HUES6 (cell line): Measurements from ENCODE around the gene TLCD3A.
"Not testable (repeated sequence)": the region's sequence is repeated elsewhere in the genome, so short reads cannot be mapped to it uniquely, and the experiment has no call there.

ENCODE experiments used
- H3K27ac ChIP-seq: 2 replicates; pipeline ENCODE4 v1.7.0; 2013; ENCODE audit warnings: low read depth, mild to moderate bottlenecking, low read length, inconsistent platforms
- H3K27me3 ChIP-seq: 2 replicates; pipeline ENCODE4 v1.6.1; 2013; ENCODE audit warnings: low read length; ENCODE audit not compliant: control insufficient read depth, insufficient read depth
- H3K36me3 ChIP-seq: 2 replicates; pipeline ENCODE4 v1.6.1; 2013; ENCODE audit warnings: low read length; ENCODE audit not compliant: control insufficient read depth, insufficient read depth
- H3K4me1 ChIP-seq: 2 replicates; pipeline ENCODE4 v1.6.1; 2013; ENCODE audit warnings: low read length; ENCODE audit not compliant: control insufficient read depth, insufficient read depth
- H3K4me3 ChIP-seq: 2 replicates; pipeline ENCODE4 v1.5.1; 2013; ENCODE audit warnings: low read depth, low read length
- H3K9ac ChIP-seq: one replicate; pipeline ENCODE4 v1.6.1; 2013; ENCODE audit warnings: mild to moderate bottlenecking, low read length
- H3K9me3 ChIP-seq: 2 replicates; pipeline ENCODE4 v1.6.1; 2013; ENCODE audit warnings: low read depth, low read length; ENCODE audit not compliant: control insufficient read depth, insufficient read depth

The TLCD3A gene

GRCh38 chr17:693791-694638 is 38.4 kb upstream of the TLCD3A start:
- Histone ChIP-seq H3K9ac (no peak overlapping the region), H3K9me3 (no peaks in the 10 kb centered on the region), H3K36me3 (peaks cover 50% of the 10 kb centered on the region), H3K4me3 (no peak overlapping the region), H3K4me1 (peaks cover 7% of the 10 kb centered on the region; the same call in 1 of the 2 replicates), H3K27ac (no peak overlapping the region), H3K27me3 (no peaks in the 10 kb centered on the region)

- H3K9me3 ChIP-seq: no peaks in the 10 kb centered on the region
- peaks cover 43% of the 10 kb centered on the region for H3K36me3 ChIP-seq
- no peak overlapping the region for H3K4me3 ChIP-seq
- no peaks in the 10 kb centered on the region for H3K4me1 ChIP-seq
- H3K27ac ChIP-seq: no peak overlapping the region
- H3K9ac ChIP-seq: no peak overlapping the region
- no peaks in the 10 kb centered on the region for H3K27me3 ChIP-seq
Observed at GRCh38 chr17:696369-696768, 36.0 kb upstream of the TLCD3A start.

- Histone ChIP-seq H3K4me3 (no peak overlapping the region), H3K4me1 (no peaks in the 10 kb centered on the region), H3K27ac (no peak overlapping the region), H3K27me3 (no peaks in the 10 kb centered on the region), H3K9me3 (no peaks in the 10 kb centered on the region), H3K36me3 (peaks cover 39% of the 10 kb centered on the region), H3K9ac (no peak overlapping the region)
Observed at GRCh38 chr17:697682-698081, 34.7 kb upstream of the TLCD3A start.

- H3K4me3 ChIP-seq, H3K27ac ChIP-seq, H3K4me1 ChIP-seq, H3K9me3 ChIP-seq, H3K9ac ChIP-seq, H3K27me3 ChIP-seq: not testable (repeated sequence)
- H3K36me3 ChIP-seq: peaks cover 39% of the 10 kb centered on the region
Observed at GRCh38 chr17:698096-698495, 34.3 kb upstream of the TLCD3A start.

- Histone ChIP-seq H3K36me3 (peaks cover 33% of the 10 kb centered on the region), H3K4me3 (no peak overlapping the region), H3K9me3 (no peaks in the 10 kb centered on the region), H3K9ac (no peak overlapping the region), H3K27ac (no peak overlapping the region), H3K27me3 (no peaks in the 10 kb centered on the region), H3K4me1 (no peaks in the 10 kb centered on the region)
Observed at GRCh38 chr17:699345-699744, 33.1 kb upstream of the TLCD3A start.

- Histone ChIP-seq H3K36me3 (peaks cover 22% of the 10 kb centered on the region), H3K27me3 (no peaks in the 10 kb centered on the region), H3K9me3 (no peaks in the 10 kb centered on the region), H3K4me3 (no peak overlapping the region), H3K27ac (no peak overlapping the region), H3K4me1 (no peaks in the 10 kb centered on the region), H3K9ac (no peak overlapping the region)
Observed at GRCh38 chr17:700504-701094, 31.8 kb upstream of the TLCD3A start.

- H3K27me3 ChIP-seq: no peaks in the 10 kb centered on the region
- H3K27ac ChIP-seq: no peak overlapping the region
- peaks cover 20% of the 10 kb centered on the region for H3K36me3 ChIP-seq
- H3K9ac ChIP-seq: no peak overlapping the region
- H3K4me1 ChIP-seq: no peaks in the 10 kb centered on the region
- H3K4me3 ChIP-seq: no peak overlapping the region
- no peaks in the 10 kb centered on the region for H3K9me3 ChIP-seq
Observed at GRCh38 chr17:703081-703875, 29.1 kb upstream of the TLCD3A start.

- no peaks in the 10 kb centered on the region for H3K4me1 ChIP-seq
- no peak overlapping the region for H3K9ac ChIP-seq
- no peak overlapping the region for H3K4me3 ChIP-seq
- no peak overlapping the region for H3K27ac ChIP-seq
- peaks cover 29% of the 10 kb centered on the region for H3K36me3 ChIP-seq
- no peaks in the 10 kb centered on the region for H3K27me3 ChIP-seq
- H3K9me3 ChIP-seq: no peaks in the 10 kb centered on the region
Observed at GRCh38 chr17:704111-704864, 28.1 kb upstream of the TLCD3A start.

- Histone ChIP-seq H3K4me3 (no peak overlapping the region), H3K4me1 (no peaks in the 10 kb centered on the region), H3K36me3 (peaks cover 33% of the 10 kb centered on the region), H3K9me3 (no peaks in the 10 kb centered on the region), H3K27me3 (no peaks in the 10 kb centered on the region), H3K9ac (no peak overlapping the region), H3K27ac (no peak overlapping the region)
Observed at GRCh38 chr17:705011-705410, 27.4 kb upstream of the TLCD3A start.

GRCh38 chr17:705863-706262 is 26.5 kb upstream of the TLCD3A start:
- no peaks in the 10 kb centered on the region for H3K4me1 ChIP-seq
- no peaks in the 10 kb centered on the region for H3K27me3 ChIP-seq
- no peak overlapping the region for H3K9ac ChIP-seq
- H3K36me3 ChIP-seq: peaks cover 36% of the 10 kb centered on the region
- no peak overlapping the region for H3K27ac ChIP-seq
- H3K4me3 ChIP-seq: no peak overlapping the region
- no peaks in the 10 kb centered on the region for H3K9me3 ChIP-seq
